ENCODE results near the gene STT3A. TPM values are rescaled to one million over a fixed set of nuclear protein-coding genes. Genes with fewer than 3 reads are reported as not detected.

Gene STT3A
- total and polyA plus RNA-seq, 2 of the 13 experiments (the other 11 are each of a cell fraction or from before 2014, with no cell fraction given): 229 to 319 TPM

GRCh38 chr11:125625630-125626287 lies 33.1 kb downstream of the STT3A start (continued):
- TF ChIP-seq, protein P1, sequence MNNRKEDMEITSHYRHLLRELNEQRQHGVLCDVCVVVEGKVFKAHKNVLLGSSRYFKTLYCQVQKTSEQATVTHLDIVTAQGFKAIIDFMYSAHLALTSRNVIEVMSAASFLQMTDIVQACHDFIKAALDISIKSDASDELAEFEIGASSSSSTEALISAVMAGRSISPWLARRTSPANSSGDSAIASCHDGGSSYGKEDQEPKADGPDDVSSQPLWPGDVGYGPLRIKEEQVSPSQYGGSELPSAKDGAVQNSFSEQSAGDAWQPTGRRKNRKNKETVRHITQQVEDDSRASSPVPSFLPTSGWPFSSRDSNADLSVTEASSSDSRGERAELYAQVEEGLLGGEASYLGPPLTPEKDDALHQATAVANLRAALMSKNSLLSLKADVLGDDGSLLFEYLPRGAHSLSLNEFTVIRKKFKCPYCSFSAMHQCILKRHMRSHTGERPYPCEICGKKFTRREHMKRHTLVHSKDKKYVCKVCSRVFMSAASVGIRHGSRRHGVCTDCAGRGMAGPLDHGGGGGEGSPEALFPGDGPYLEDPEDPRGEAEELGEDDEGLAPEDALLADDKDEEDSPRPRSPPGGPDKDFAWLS (CRISPR knock-in tag; IDR thresholded peaks at IDR 0.05; ENCODE audit: borderline replicate concordance): no peak
- TF ChIP-seq, protein P2, sequence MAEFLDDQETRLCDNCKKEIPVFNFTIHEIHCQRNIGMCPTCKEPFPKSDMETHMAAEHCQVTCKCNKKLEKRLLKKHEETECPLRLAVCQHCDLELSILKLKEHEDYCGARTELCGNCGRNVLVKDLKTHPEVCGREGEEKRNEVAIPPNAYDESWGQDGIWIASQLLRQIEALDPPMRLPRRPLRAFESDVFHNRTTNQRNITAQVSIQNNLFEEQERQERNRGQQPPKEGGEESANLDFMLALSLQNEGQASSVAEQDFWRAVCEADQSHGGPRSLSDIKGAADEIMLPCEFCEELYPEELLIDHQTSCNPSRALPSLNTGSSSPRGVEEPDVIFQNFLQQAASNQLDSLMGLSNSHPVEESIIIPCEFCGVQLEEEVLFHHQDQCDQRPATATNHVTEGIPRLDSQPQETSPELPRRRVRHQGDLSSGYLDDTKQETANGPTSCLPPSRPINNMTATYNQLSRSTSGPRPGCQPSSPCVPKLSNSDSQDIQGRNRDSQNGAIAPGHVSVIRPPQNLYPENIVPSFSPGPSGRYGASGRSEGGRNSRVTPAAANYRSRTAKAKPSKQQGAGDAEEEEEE (CRISPR knock-in tag; IDR thresholded peaks at IDR 0.05; ENCODE audit: borderline replicate concordance): no peak
- peak; percentile 51; the same call in 1 of the 2 replicates for TF ChIP-seq ZNF12 (CRISPR knock-in tag; IDR thresholded peaks at IDR 0.05)
- peak; percentile 91 for TF ChIP-seq JDP2 (CRISPR knock-in tag; IDR thresholded peaks at IDR 0.05; ENCODE audit: borderline replicate concordance)
- TF ChIP-seq ZSCAN29 (CRISPR knock-in tag; conservative IDR thresholded peaks at IDR 0.05): peak; percentile 88
- TF ChIP-seq ELK4 (CRISPR knock-in tag; IDR thresholded peaks at IDR 0.05; ENCODE audit: borderline replicate concordance): 0 out of 2 replicates have a peak, but pooled peaks have one; percentile 80
- TF ChIP-seq MBNL3 (CRISPR knock-in tag; conservative IDR thresholded peaks at IDR 0.05): no peak
- TF ChIP-seq ZNF788 (CRISPR knock-in tag; IDR thresholded peaks at IDR 0.05; ENCODE audit: borderline replicate concordance): peak; percentile 65
- TF ChIP-seq PRPF4 (IDR thresholded peaks at IDR 0.05; ENCODE audit: low read depth, low read length, poor library complexity, severe bottlenecking): no peak
- peak; percentile 99 for TF ChIP-seq KMT2B (CRISPR knock-in tag; IDR thresholded peaks at IDR 0.05)
- TF ChIP-seq E2F5 (CRISPR knock-in tag; conservative IDR thresholded peaks at IDR 0.05): peak; percentile 97
- TF ChIP-seq ZNF720 (CRISPR knock-in tag; IDR thresholded peaks at IDR 0.05): no peak
- peak; percentile 2; the same call in 1 of the 2 replicates for TF ChIP-seq ETV6 (CRISPR knock-in tag; conservative IDR thresholded peaks at IDR 0.05)
- TF ChIP-seq, protein P3, sequence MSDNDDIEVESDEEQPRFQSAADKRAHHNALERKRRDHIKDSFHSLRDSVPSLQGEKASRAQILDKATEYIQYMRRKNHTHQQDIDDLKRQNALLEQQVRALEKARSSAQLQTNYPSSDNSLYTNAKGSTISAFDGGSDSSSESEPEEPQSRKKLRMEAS (IDR thresholded peaks at IDR 0.05): peak; percentile 85
- no peak for TF ChIP-seq SUZ12 (IDR thresholded peaks at IDR 0.05; ENCODE audit: low read depth, low read length)
- no peak for TF ChIP-seq RNF219 (CRISPR knock-in tag; IDR thresholded peaks at IDR 0.05)
- TF ChIP-seq AFF4 (CRISPR knock-in tag; IDR thresholded peaks at IDR 0.05): no peak
